ENCODE measurements around the gene SMC5.

- TF ChIP-seq CTCF (IDR thresholded peaks at IDR 0.05; ENCODE audit: low read depth, low read length) (no peak), EZH2phosphoT487 (IDR thresholded peaks at IDR 0.05; ENCODE audit: low read depth) (no peak)
Measured at GRCh38 chr9:70304810-70305209, 46.0 kb downstream of the SMC5 start.
